Activated naive CD8-positive, alpha-beta T cell treated with anti-CD3 and anti-CD28 coated beads, Interleukin-2, amount 10 ng/mL, durations not matched to agents 7 days and 5 days (primary cell): ENCODE results near the gene OTUB1. TPM values are rescaled to one million over a fixed set of nuclear protein-coding genes. Genes with fewer than 3 reads are reported as not detected.
"Not testable (repeated sequence)": the region's sequence is repeated elsewhere in the genome, so short reads cannot be mapped to it uniquely, and the experiment has no call there.

Experiments
- ATAC-seq: fragments of 150-1000 bp; cut with Tn5 transposase; one replicate; pipeline ENCODE4 v1.10.0; 2021; ENCODE audit warnings: low read depth, moderate library complexity
- POLR2A ChIA-PET: fragments of 350-600 bp; sonication (Branson Sonifier 250); formaldehyde crosslinking; loops from one replicate; lab custom pipeline; 2021; ENCODE audit warnings: antibody characterized with exemption; lab: Charles Lee
- DNase-seq: peaks from one replicate; pipeline ENCODE4 v3.0.0; 2021
- H3K27ac Mint-ChIP-seq: one replicate; pipeline ENCODE4 v1.8.0; 2022; ENCODE audit warnings: mild to moderate bottlenecking, mixed read lengths
- H3K27me3 Mint-ChIP-seq: one replicate; pipeline ENCODE4 v1.8.0; 2022; ENCODE audit warnings: mild to moderate bottlenecking, moderate library complexity, mixed read lengths
- H3K36me3 Mint-ChIP-seq: one replicate; pipeline ENCODE4 v1.8.0; 2021; ENCODE audit warnings: mild to moderate bottlenecking, mixed read lengths
- H3K4me1 Mint-ChIP-seq: one replicate; pipeline ENCODE4 v1.8.0; 2021; ENCODE audit warnings: mixed read lengths
- H3K4me3 Mint-ChIP-seq: one replicate; pipeline ENCODE4 v1.8.0; 2022; ENCODE audit warnings: mild to moderate bottlenecking, moderate library complexity, mixed read lengths
- H3K9me3 Mint-ChIP-seq: one replicate; pipeline ENCODE4 v1.8.0; 2021; ENCODE audit warnings: mixed read lengths
- total RNA-seq, 2 experiments: library from RNA; stranded (reverse); gene quantifications; one replicate each; pipeline ENCODE4 v1.2.3, GENCODE V29; 2021

OTUB1 gene
- total RNA-seq, 2 experiments from 2014 or later, result 86.0 to 87.0 TPM

GRCh38 chr11:63958008-63958407 is 28.2 kb upstream of the OTUB1 start:
- ATAC-seq (no peak), DNase-seq (no peak)
- H3K36me3 Mint-ChIP-seq, result peaks cover 27% of the 10 kb centered on the region
- no peak overlapping the region for H3K4me3 Mint-ChIP-seq
- H3K27me3 Mint-ChIP-seq, result no peaks in the 10 kb centered on the region
- no peak overlapping the region for H3K27ac Mint-ChIP-seq
- H3K9me3 Mint-ChIP-seq, result no peaks in the 10 kb centered on the region
- peaks cover 16% of the 10 kb centered on the region for H3K4me1 Mint-ChIP-seq
- POLR2A ChIA-PET, result interaction anchor here (0.6 kb wide), 1 partner anchor 15 kb away, joined by 3 read pairs; no protein-coding TSS in a partner anchor

GRCh38 chr11:63961608-63962412 is 24.4 kb upstream of the OTUB1 start:
- POLR2A ChIA-PET, result interaction anchor here (0.6 to 2.3 kb wide), 7 partner anchors 10 to 153 kb away, joined by 3 to 14 read pairs (median 4); partner anchors contain the start of genes COX8A and OTUB1
- Mint-ChIP-seq H3K4me1 (peaks cover 18% of the 10 kb centered on the region), H3K9me3 (no peaks in the 10 kb centered on the region), H3K27me3 (no peaks in the 10 kb centered on the region), H3K36me3 (no peaks in the 10 kb centered on the region), H3K4me3 (peak overlapping the region; percentile 40), H3K27ac (no peak overlapping the region)
- DNase-seq, result peak; percentile 56
- ATAC-seq, result peak; percentile 65

- ATAC-seq, POLR2A ChIA-PET, H3K36me3 Mint-ChIP-seq, H3K27ac Mint-ChIP-seq, H3K4me3 Mint-ChIP-seq, H3K9me3 Mint-ChIP-seq, H3K27me3 Mint-ChIP-seq, DNase-seq: not testable (repeated sequence)
- peaks cover 15% of the 10 kb centered on the region for H3K4me1 Mint-ChIP-seq
Observed at GRCh38 chr11:63963895-63964294, 22.3 kb upstream of the OTUB1 start.

- Mint-ChIP-seq H3K4me3 (no peak overlapping the region), H3K27ac (no peak overlapping the region), H3K4me1 (peaks cover 6% of the 10 kb centered on the region), H3K36me3 (no peaks in the 10 kb centered on the region), H3K9me3 (no peaks in the 10 kb centered on the region), H3K27me3 (peaks cover 2% of the 10 kb centered on the region)
- POLR2A ChIA-PET, result no interaction called here
- no peak for ATAC-seq
- DNase-seq, result no peak
Observed at GRCh38 chr11:63966444-63966843, 19.8 kb upstream of the OTUB1 start.

- POLR2A ChIA-PET, result no interaction called here
- peaks cover 2% of the 10 kb centered on the region for H3K36me3 Mint-ChIP-seq
- H3K4me1 Mint-ChIP-seq, result peaks cover 8% of the 10 kb centered on the region
- peaks cover 2% of the 10 kb centered on the region for H3K27me3 Mint-ChIP-seq
- peaks cover 3% of the 10 kb centered on the region for H3K9me3 Mint-ChIP-seq
- no peak for DNase-seq
- no peak overlapping the region for H3K27ac Mint-ChIP-seq
- ATAC-seq, result no peak
- H3K4me3 Mint-ChIP-seq, result no peak overlapping the region
Observed at GRCh38 chr11:63969461-63969860, 16.8 kb upstream of the OTUB1 start.

GRCh38 chr11:63970902-63971301 is 15.3 kb upstream of the OTUB1 start:
- peaks cover 5% of the 10 kb centered on the region for H3K36me3 Mint-ChIP-seq
- H3K27ac Mint-ChIP-seq, result no peak overlapping the region
- POLR2A ChIA-PET, result interaction anchor here (3.5 kb wide), 1 partner anchor 10 kb away, joined by 9 read pairs; no protein-coding TSS in a partner anchor
- H3K9me3 Mint-ChIP-seq, result peaks cover 3% of the 10 kb centered on the region
- H3K4me3 Mint-ChIP-seq, result no peak overlapping the region
- H3K27me3 Mint-ChIP-seq, result peaks cover 2% of the 10 kb centered on the region
- H3K4me1 Mint-ChIP-seq, result peaks cover 9% of the 10 kb centered on the region
- ATAC-seq (no peak), DNase-seq (no peak)

GRCh38 chr11:63973912-63974258 is 12.4 kb upstream of the OTUB1 start:
- DNase-seq, H3K9me3 Mint-ChIP-seq, H3K27me3 Mint-ChIP-seq, ATAC-seq: not testable (repeated sequence)
- peaks cover 24% of the 10 kb centered on the region for H3K4me1 Mint-ChIP-seq
- H3K27ac Mint-ChIP-seq, result peak overlapping the region; percentile 99
- H3K4me3 Mint-ChIP-seq, result peak overlapping the region; percentile 99
- POLR2A ChIA-PET, result interaction anchor here (0.6 to 1.2 kb wide), 7 partner anchors 12 to 344 kb away, joined by 3 to 10 read pairs (median 4); partner anchors contain the start of genes NAA40, PRDX5, STIP1 and TRMT112
- peaks cover 12% of the 10 kb centered on the region for H3K36me3 Mint-ChIP-seq

- POLR2A ChIA-PET, result interaction anchor here (0.6 to 1.3 kb wide), 9 partner anchors 11 to 343 kb away, joined by 3 to 10 read pairs (median 3); partner anchors contain the start of genes NAA40, PRDX5, STIP1 and TRMT112
- H3K27me3 Mint-ChIP-seq, result peaks cover under 1% of the 10 kb centered on the region
- H3K4me1 Mint-ChIP-seq, result peaks cover 24% of the 10 kb centered on the region
- peak; percentile 85 for DNase-seq
- peak within 1 kb of the TSS; percentile 99 for H3K27ac Mint-ChIP-seq
- ATAC-seq, result peak; percentile 99
- H3K36me3 Mint-ChIP-seq, result peaks cover 12% of the 10 kb centered on the region
- peak within 1 kb of the TSS; percentile 99 for H3K4me3 Mint-ChIP-seq
- H3K9me3 Mint-ChIP-seq, result peaks cover 3% of the 10 kb centered on the region
Observed at GRCh38 chr11:63974259-63975143, 11.7 kb upstream of the OTUB1 start, which contains the start of gene COX8A. TSS of gene COX8A (plus strand) at chr11:63974620. CDS start at chr11:63974681, 61 bp downstream.

GRCh38 chr11:63978551-63979239 is 7.5 kb upstream of the OTUB1 start:
- peak overlapping the region; percentile 34 for H3K27ac Mint-ChIP-seq
- H3K4me1 Mint-ChIP-seq, result peaks cover 23% of the 10 kb centered on the region
- ATAC-seq (no peak), DNase-seq (no peak)
- no peak overlapping the region for H3K4me3 Mint-ChIP-seq
- peaks cover 11% of the 10 kb centered on the region for H3K36me3 Mint-ChIP-seq
- no peaks in the 10 kb centered on the region for H3K27me3 Mint-ChIP-seq
- no peaks in the 10 kb centered on the region for H3K9me3 Mint-ChIP-seq
- POLR2A ChIA-PET, result interaction anchor here (1.1 to 1.7 kb wide), 2 partner anchors 17 to 26 kb away, joined by 3 read pairs; no protein-coding TSS in a partner anchor

GRCh38 chr11:63979426-63979825 is 6.8 kb upstream of the OTUB1 start:
- no peak for DNase-seq
- Mint-ChIP-seq H3K27me3 (no peaks in the 10 kb centered on the region), H3K4me1 (peaks cover 20% of the 10 kb centered on the region), H3K27ac (no peak overlapping the region), H3K4me3 (no peak overlapping the region), H3K9me3 (no peaks in the 10 kb centered on the region), H3K36me3 (peaks cover 11% of the 10 kb centered on the region)
- ATAC-seq, result no peak
- POLR2A ChIA-PET, result interaction anchor here (1.1 kb wide), 1 partner anchor 27 kb away, joined by 3 read pairs; no protein-coding TSS in a partner anchor

- Mint-ChIP-seq H3K4me3 (peak overlapping the region; percentile 95), H3K4me1 (peaks cover 25% of the 10 kb centered on the region), H3K27ac (peak overlapping the region; percentile 97), H3K27me3 (no peaks in the 10 kb centered on the region), H3K36me3 (peaks cover 10% of the 10 kb centered on the region), H3K9me3 (no peaks in the 10 kb centered on the region)
- DNase-seq, result peak; percentile 84
- POLR2A ChIA-PET, result interaction anchor here (0.7 to 1.6 kb wide), 12 partner anchors 9 to 200 kb away, joined by 3 to 10 read pairs (median 4); partner anchors contain the start of genes COX8A and STIP1
- peak; percentile 91 for ATAC-seq
Observed at GRCh38 chr11:63985812-63986155, 454 bp upstream of the OTUB1 start.

- DNase-seq, result no peak
- H3K4me1 Mint-ChIP-seq, result peaks cover 28% of the 10 kb centered on the region
- peak overlapping the region; percentile 51 for H3K27ac Mint-ChIP-seq
- POLR2A ChIA-PET, result interaction anchor here (1.3 to 1.6 kb wide), 2 partner anchors 13 to 25 kb away, joined by 4 to 5 read pairs; partner anchors contain the start of gene COX8A
- H3K4me3 Mint-ChIP-seq, result peak overlapping the region; percentile 95
- H3K36me3 Mint-ChIP-seq, result peaks cover 13% of the 10 kb centered on the region
- no peak for ATAC-seq
- no peaks in the 10 kb centered on the region for H3K9me3 Mint-ChIP-seq
- H3K27me3 Mint-ChIP-seq, result no peaks in the 10 kb centered on the region
Observed at GRCh38 chr11:63986932-63987513, 785 bp downstream of the OTUB1 start.
